Stimulated activated memory B cell treated with anti-CD40 and anti-IgM and Interleukin-4, amounts not matched to agents 10 μg/mL and 1 μg/mL and 100 μg/mL, for 72 hours (primary cell): ENCODE measurements around the gene ATAD1.

Source experiments
- ATAC-seq: fragments of 150-1000 bp; cut with Tn5 transposase; 2 replicates; pipeline ENCODE4 v1.10.0; 2021
- H3K27ac Mint-ChIP-seq: one replicate; pipeline ENCODE4 v1.8.0; 2022; ENCODE audit warnings: mild to moderate bottlenecking, mixed read lengths
- H3K27me3 Mint-ChIP-seq: one replicate; pipeline ENCODE4 v1.8.0; 2022; ENCODE audit warnings: mixed read lengths
- H3K36me3 Mint-ChIP-seq: one replicate; pipeline ENCODE4 v1.8.0; 2022; ENCODE audit warnings: mixed read lengths
- H3K4me1 Mint-ChIP-seq: one replicate; pipeline ENCODE4 v1.8.0; 2022; ENCODE audit warnings: mixed read lengths
- H3K4me3 Mint-ChIP-seq: one replicate; pipeline ENCODE4 v1.8.0; 2022; ENCODE audit warnings: mild to moderate bottlenecking, moderate library complexity, mixed read lengths
- H3K9me3 Mint-ChIP-seq: one replicate; pipeline ENCODE4 v1.8.0; 2022; ENCODE audit warnings: mixed read lengths

ATAD1 gene

DNA sequence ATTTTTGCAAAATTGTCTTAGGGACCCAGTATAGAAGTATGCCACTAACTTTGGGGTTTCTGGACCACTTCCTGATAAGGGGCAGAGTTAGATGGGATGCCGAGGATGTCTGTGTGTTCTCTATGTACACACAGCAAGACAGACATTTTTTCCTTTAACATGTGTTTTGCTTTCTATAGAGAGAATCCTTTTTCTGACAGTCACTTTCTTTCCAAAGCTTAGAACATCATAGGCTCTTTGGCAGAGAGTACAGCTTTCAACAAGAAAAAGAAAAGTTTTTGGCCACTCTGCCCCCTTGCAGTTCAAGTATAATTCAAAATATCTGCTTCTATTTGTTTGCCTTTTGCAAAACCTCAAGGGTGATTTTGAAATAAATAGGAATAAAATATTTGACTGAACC, 114.3 kb downstream of the ATAD1 start:
- Mint-ChIP-seq H3K4me3 (no peak overlapping the region), H3K27me3 (peaks cover 18% of the 10 kb centered on the region), H3K27ac (no peak overlapping the region), H3K36me3 (no peaks in the 10 kb centered on the region), H3K4me1 (no peaks in the 10 kb centered on the region), H3K9me3 (no peaks in the 10 kb centered on the region)
- no peak for ATAC-seq

DNA sequence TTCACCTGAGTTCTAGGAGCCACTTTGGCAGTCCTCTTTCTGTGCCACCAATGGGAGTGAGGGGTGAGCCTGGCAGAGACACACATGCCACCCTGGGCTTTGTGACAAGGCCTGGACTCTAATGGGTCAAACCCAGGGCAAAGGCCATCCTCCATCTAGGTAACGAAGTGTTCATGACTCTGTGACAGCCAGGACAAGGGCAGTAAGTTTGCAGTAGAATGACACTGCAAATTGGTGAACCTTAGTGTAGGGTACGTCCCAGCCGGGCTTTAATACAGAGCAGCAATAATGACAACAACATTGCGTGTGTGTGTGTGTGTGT, 115.1 kb downstream of the ATAD1 start:
- ATAC-seq, result peak; percentile 20
- H3K4me3 Mint-ChIP-seq, result no peak overlapping the region
- no peaks in the 10 kb centered on the region for H3K4me1 Mint-ChIP-seq
- peaks cover 14% of the 10 kb centered on the region for H3K27me3 Mint-ChIP-seq
- H3K36me3 Mint-ChIP-seq, result no peaks in the 10 kb centered on the region
- H3K27ac Mint-ChIP-seq, result no peak overlapping the region
- H3K9me3 Mint-ChIP-seq, result no peaks in the 10 kb centered on the region

DNA sequence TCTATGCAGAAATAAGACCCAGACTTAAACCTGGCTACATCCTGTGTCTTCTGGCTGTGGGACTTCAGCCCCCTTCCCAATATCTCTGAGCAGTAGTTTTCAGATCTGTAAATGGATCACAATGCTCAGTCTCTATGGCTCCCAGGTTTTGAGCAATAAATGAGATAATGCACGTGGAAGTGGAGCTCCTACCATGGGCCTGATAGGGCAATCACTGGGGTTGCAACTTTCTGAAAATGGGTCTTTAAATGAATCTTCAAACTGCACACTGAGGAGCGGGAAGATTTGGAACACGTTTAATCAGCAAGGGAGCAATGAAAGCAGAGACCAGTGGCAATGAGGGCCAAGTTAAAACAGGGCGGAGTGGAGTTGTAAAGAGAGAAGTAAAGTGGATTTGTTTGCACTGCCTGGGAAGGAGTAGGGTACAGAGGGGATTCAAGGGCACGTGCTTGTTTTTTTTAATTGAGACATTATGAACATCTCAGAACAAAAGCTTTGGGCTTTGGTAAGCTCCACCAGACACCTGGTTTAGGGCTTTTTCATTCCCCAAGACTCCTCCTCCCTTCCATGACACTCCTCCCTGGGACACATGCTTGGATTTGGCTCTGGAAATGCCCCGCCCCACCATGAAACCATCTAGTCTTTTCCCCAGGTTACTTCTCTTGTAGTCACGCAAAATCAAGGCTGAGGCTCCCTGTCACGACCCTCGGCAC, 115.6 kb downstream of the ATAD1 start:
- peaks cover 9% of the 10 kb centered on the region for H3K27me3 Mint-ChIP-seq
- no peaks in the 10 kb centered on the region for H3K4me1 Mint-ChIP-seq
- no peak for ATAC-seq
- no peak overlapping the region for H3K27ac Mint-ChIP-seq
- H3K36me3 Mint-ChIP-seq, result no peaks in the 10 kb centered on the region
- H3K4me3 Mint-ChIP-seq, result no peak overlapping the region
- H3K9me3 Mint-ChIP-seq, result no peaks in the 10 kb centered on the region
